Measurements from ENCODE around the gene RFX5. TPM values are rescaled to one million over a fixed set of nuclear protein-coding genes. Genes with fewer than 3 reads are reported as not detected.

Gene RFX5
- total RNA-seq, 1 donor from 2014 or later = 64.4 TPM

DNA sequence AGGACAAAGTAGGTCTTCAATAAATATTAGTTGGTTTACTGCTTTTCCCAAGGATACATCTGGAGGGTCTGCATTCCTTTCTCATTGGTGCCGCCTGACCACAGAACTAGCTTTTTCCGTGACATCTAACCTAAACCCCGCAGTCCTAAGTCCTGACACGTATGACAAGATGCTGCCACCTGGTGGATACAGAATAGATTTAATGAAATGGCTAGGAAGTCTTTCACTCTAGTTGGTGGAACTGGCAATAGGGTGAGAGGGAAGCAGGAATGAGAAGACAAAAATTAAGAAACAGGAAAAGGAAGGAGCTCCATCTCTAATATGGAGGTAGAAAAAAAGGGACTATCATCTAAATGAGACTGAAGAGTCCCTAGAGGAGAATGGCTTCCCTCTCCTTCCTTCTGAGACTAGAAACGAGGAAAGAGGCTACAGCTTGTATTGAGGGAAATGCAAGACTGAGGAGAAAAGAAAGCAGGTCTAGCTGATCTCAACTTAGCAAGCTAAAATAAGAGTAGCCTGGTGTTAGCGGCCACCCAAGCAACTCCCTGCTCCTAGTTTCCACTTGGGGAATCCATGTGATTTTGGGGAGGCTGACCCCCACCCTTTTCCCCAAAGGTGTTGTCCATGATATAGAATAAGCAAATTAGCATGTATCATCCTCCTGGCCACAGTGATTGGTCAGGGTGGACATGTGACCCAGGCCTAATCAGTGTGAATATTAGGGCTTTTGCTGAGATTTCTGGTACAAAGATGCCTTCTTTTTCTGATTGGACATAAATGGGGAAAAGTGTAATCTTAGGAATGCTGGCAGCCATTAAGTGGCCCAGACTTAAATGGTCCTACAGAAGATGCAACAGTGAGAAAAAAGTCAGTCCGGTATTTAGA, 5.9 kb downstream of the RFX5 start:
- DNase-seq = peak; percentile 23
- peak overlapping the region; percentile 37 for H3K27ac Mint-ChIP-seq (ENCODE audit: unreplicated experiment)
- H3K9me3 Mint-ChIP-seq (ENCODE audit: unreplicated experiment) = peaks cover 3% of the 10 kb centered on the region
- H3K4me1 Mint-ChIP-seq (ENCODE audit: low read depth, unreplicated experiment) = peaks cover 9% of the 10 kb centered on the region
- no peaks in the 10 kb centered on the region for H3K27me3 Mint-ChIP-seq (ENCODE audit: unreplicated experiment)
- H3K36me3 Mint-ChIP-seq (ENCODE audit: unreplicated experiment) = no peaks in the 10 kb centered on the region
- H3K4me3 Mint-ChIP-seq (ENCODE audit: unreplicated experiment) = no peak overlapping the region
- TF ChIP-seq, protein P1, sequence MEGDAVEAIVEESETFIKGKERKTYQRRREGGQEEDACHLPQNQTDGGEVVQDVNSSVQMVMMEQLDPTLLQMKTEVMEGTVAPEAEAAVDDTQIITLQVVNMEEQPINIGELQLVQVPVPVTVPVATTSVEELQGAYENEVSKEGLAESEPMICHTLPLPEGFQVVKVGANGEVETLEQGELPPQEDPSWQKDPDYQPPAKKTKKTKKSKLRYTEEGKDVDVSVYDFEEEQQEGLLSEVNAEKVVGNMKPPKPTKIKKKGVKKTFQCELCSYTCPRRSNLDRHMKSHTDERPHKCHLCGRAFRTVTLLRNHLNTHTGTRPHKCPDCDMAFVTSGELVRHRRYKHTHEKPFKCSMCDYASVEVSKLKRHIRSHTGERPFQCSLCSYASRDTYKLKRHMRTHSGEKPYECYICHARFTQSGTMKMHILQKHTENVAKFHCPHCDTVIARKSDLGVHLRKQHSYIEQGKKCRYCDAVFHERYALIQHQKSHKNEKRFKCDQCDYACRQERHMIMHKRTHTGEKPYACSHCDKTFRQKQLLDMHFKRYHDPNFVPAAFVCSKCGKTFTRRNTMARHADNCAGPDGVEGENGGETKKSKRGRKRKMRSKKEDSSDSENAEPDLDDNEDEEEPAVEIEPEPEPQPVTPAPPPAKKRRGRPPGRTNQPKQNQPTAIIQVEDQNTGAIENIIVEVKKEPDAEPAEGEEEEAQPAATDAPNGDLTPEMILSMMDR (IDR thresholded peaks at IDR 0.05; ENCODE audit: partially characterized antibody, unreplicated experiment) = peak; percentile 73

DNA sequence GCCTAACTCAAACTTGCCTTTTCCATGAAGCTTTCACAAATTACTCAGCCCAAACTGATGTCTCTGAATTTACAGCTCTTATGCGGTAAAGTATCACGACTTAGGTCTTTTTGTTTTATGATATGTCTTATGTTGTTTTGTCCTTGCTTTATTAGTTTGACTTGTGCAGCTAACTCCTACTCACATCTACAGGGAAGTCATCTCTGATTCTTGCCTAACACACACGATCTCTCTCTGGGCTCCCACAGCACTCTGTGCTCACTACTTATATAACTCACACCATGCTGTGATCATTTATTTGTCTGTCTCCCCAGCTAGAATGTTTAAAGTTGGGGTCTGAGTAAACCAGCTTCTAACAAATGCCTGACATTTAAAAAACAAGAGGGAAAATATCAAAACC, 10.5 kb downstream of the RFX5 start:
- DNase-seq = no peak
- H3K27me3 Mint-ChIP-seq (ENCODE audit: unreplicated experiment) = no peaks in the 10 kb centered on the region
- no peaks in the 10 kb centered on the region for H3K36me3 Mint-ChIP-seq (ENCODE audit: unreplicated experiment)
- H3K27ac Mint-ChIP-seq (ENCODE audit: unreplicated experiment) = no peak overlapping the region
- peaks cover 5% of the 10 kb centered on the region for H3K4me1 Mint-ChIP-seq (ENCODE audit: low read depth, unreplicated experiment)
- TF ChIP-seq, protein P1 (IDR thresholded peaks at IDR 0.05; ENCODE audit: partially characterized antibody, unreplicated experiment) = no peak
- H3K9me3 Mint-ChIP-seq (ENCODE audit: unreplicated experiment) = peaks cover 2% of the 10 kb centered on the region
- no peak overlapping the region for H3K4me3 Mint-ChIP-seq (ENCODE audit: unreplicated experiment)

DNA sequence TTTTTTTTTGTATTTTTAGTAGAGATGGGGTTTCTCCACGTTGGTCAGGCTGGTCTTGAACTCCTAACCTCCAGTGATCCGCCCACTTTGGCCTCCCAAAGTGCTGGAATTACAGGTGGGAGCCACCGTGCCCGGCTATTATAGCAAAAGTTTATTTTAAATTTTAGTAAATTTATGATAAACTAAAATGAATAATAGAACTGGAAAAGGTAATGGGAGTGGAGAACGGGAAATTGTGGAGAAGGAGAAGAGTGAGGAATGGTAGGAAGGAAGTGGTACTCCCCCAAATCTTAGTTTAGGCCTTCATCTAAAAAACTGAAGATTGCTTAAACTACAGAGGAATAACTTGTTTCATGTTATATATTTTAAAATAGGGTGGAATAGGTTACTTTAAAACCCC, 12.2 kb downstream of the RFX5 start:
- DNase-seq = no peak
- no peak overlapping the region for H3K4me3 Mint-ChIP-seq (ENCODE audit: unreplicated experiment)
- no peaks in the 10 kb centered on the region for H3K36me3 Mint-ChIP-seq (ENCODE audit: unreplicated experiment)
- H3K27me3 Mint-ChIP-seq (ENCODE audit: unreplicated experiment) = no peaks in the 10 kb centered on the region
- H3K27ac Mint-ChIP-seq (ENCODE audit: unreplicated experiment) = no peak overlapping the region
- peaks cover under 1% of the 10 kb centered on the region for H3K9me3 Mint-ChIP-seq (ENCODE audit: unreplicated experiment)
- H3K4me1 Mint-ChIP-seq (ENCODE audit: low read depth, unreplicated experiment) = no peaks in the 10 kb centered on the region
- TF ChIP-seq, protein P1 (IDR thresholded peaks at IDR 0.05; ENCODE audit: partially characterized antibody, unreplicated experiment) = no peak

DNA sequence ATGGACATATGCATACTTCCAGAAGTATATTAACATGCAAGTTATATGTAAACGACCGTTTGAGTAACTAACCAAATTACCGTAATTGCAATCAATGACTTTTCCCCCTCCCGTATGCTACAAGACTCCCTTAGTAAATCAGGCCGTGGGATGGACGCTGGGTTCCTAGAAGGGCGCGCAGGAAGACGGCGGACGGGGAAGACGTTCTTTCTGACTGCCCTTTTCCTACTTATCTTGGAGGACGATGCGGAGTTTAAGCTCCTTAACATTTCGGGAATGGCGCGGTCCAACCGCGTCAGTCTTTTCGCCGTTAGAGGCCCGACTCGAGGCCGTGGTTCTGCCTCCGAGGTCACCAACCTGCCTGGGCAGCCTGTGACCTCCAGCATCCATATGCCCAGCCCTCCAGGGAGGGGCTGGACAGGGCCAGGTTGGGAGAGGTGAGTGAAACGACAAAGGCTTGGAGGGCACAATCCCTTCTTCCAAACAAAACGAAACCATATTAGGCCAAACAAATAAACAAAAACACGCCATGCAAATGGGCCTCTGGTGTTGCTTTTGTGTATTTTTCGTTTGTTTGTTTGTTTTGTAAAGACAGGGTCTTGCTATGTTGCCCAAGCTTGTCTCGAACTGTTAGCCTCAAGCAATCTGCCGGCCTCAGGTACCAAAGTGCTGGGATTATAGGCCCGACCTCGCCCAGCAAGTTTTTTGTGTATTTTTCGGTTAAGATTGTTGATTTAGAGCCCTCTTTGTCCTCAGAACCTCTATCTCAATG, 19.0 kb downstream of the RFX5 start:
- peak; percentile 56 for DNase-seq
- Mint-ChIP-seq H3K27ac (ENCODE audit: unreplicated experiment) (peak overlapping the region; percentile 93), H3K4me3 (ENCODE audit: unreplicated experiment) (peak overlapping the region; percentile 99), H3K9me3 (ENCODE audit: unreplicated experiment) (peaks cover 5% of the 10 kb centered on the region), H3K4me1 (ENCODE audit: low read depth, unreplicated experiment) (peaks cover 25% of the 10 kb centered on the region), H3K36me3 (ENCODE audit: unreplicated experiment) (no peaks in the 10 kb centered on the region), H3K27me3 (ENCODE audit: unreplicated experiment) (peaks cover 9% of the 10 kb centered on the region)
- TF ChIP-seq, protein P1 (IDR thresholded peaks at IDR 0.05; ENCODE audit: partially characterized antibody, unreplicated experiment) = no peak

Measured in glutamatergic neuron (in vitro differentiated cells).